Endothelial cell of umbilical vein (primary cell): ENCODE data around the gene NOTCH1. TPM values are rescaled to one million over a fixed set of nuclear protein-coding genes. Genes with fewer than 3 reads are reported as not detected.

Source experiments
- BruUV-seq: library from RNA; stranded (reverse); fragments of 400-500 nt; replicated peaks from 2 replicates; lab custom pipeline; 2021; lab: Mats Ljungman, UMichigan
- CTCF ChIA-PET: fragments of 300-600, 350-600 bp; sonication (Branson Sonifier 250); formaldehyde crosslinking; loops from one replicate; lab custom pipeline; 2021; ENCODE audit warnings: antibody characterized with exemption, inconsistent platforms; lab: Charles Lee
- POLR2A ChIA-PET: fragments of 300-600, 350-600 bp; sonication (Branson Sonifier 250); formaldehyde crosslinking; loops from one replicate; lab custom pipeline; 2021; ENCODE audit warnings: antibody characterized with exemption, inconsistent platforms; lab: Charles Lee
- DNase-seq: peaks from one replicate; pipeline ENCODE4 v3.0.0-alpha.2; 2011; ENCODE audit warnings: low read depth, low spot score
- FAIRE-seq: peaks from 2 replicates; lab custom pipeline; 2011; peaks lifted over from hg19 to GRCh38; lab: Jason Lieb, UNC
- H2AFZ ChIP-seq: 2 replicates; pipeline ENCODE4 v1.6.0; 2012; ENCODE audit warnings: low read depth, low read length, control low read depth, inconsistent platforms
- H3K27ac ChIP-seq: 2 replicates; pipeline ENCODE4 v1.5.1; 2011; ENCODE audit warnings: low read depth, mild to moderate bottlenecking, control low read depth, low read length, moderate library complexity; ENCODE audit not compliant: insufficient read depth
- H3K27me3 ChIP-seq, 2 experiments: 2 replicates each; pipeline versions ENCODE4 v1.6.0 to v1.6.1; 2011; ENCODE audit warnings: low read length in 2 of 2, mixed read lengths in 1 of 2; ENCODE audit not compliant: control insufficient read depth in 2 of 2, insufficient read depth in 2 of 2
- H3K36me3 ChIP-seq, 2 experiments: 2 replicates in 1 of 2; 3 replicates in 1 of 2; pipeline ENCODE4 v1.5.1; 2011; ENCODE audit warnings: low read length in 2 of 2, mild to moderate bottlenecking in 1 of 2, moderate library complexity in 1 of 2; ENCODE audit not compliant: control insufficient read depth in 2 of 2, insufficient read depth in 2 of 2; ENCODE audit errors: extremely low read depth in 1 of 2
- H3K4me1 ChIP-seq: 3 replicates; pipeline ENCODE4 v1.5.1; 2011; ENCODE audit warnings: mild to moderate bottlenecking, low read length; ENCODE audit not compliant: control insufficient read depth, insufficient read depth; ENCODE audit errors: extremely low read depth
- H3K4me2 ChIP-seq: 2 replicates; pipeline ENCODE4 v1.6.1; 2011; ENCODE audit warnings: low read length, control low read depth, mixed read lengths; ENCODE audit not compliant: insufficient read depth
- H3K4me3 ChIP-seq, 3 experiments: fragments of 200-600 bp in 1 of 3; sonication (generic), shearing (Covaris generic) in 1 of 3; replicated peaks in 1 of 3; 2 replicates each; pipeline ENCODE4 v1.5.1; 2011 to 2016; ENCODE audit warnings: control low read depth in 3 of 3, low read length in 3 of 3, mild to moderate bottlenecking in 2 of 3, inconsistent platforms in 1 of 3, low read depth in 1 of 3, moderate library complexity in 1 of 3; ENCODE audit not compliant: insufficient read depth in 1 of 3
- H3K79me2 ChIP-seq: 2 replicates; pipeline ENCODE4 v1.6.0; 2012; ENCODE audit warnings: low read length, inconsistent platforms; ENCODE audit not compliant: control insufficient read depth, insufficient read depth
- H3K9ac ChIP-seq: replicated peaks from 2 replicates; pipeline ENCODE3; 2011; ENCODE audit warnings: low read length, control low read depth; ENCODE audit not compliant: insufficient read depth; ENCODE audit errors: extremely low read depth
- H3K9me1 ChIP-seq: replicated peaks from 3 replicates; pipeline ENCODE4 v1.6.0; 2011; ENCODE audit warnings: mild to moderate bottlenecking, low read length; ENCODE audit not compliant: control insufficient read depth, insufficient read depth; ENCODE audit errors: extremely low read depth
- H3K9me3 ChIP-seq: replicated peaks from 2 replicates; pipeline ENCODE4 v1.5.1; 2012; ENCODE audit warnings: low read length, inconsistent platforms; ENCODE audit not compliant: control insufficient read depth, insufficient read depth
- H4K20me1 ChIP-seq: replicated peaks from 2 replicates; pipeline ENCODE3; 2011; ENCODE audit warnings: mild to moderate bottlenecking, low read length; ENCODE audit not compliant: control insufficient read depth, insufficient read depth; ENCODE audit errors: extremely low read depth
- CTCF ChIP-seq, 2 donors: IDR thresholded peaks; 1 replicate in 1 of 2; 2 replicates in 1 of 2; pipeline ENCODE4 v1.5.1; 2011; ENCODE audit warnings: low read length in 2 of 2, mild to moderate bottlenecking in 2 of 2, moderate library complexity in 2 of 2, control low read depth in 1 of 2, inconsistent platforms in 1 of 2, low read depth in 1 of 2; ENCODE audit not compliant: insufficient read depth in 1 of 2; ENCODE audit errors: extremely low read depth in 1 of 2
- EZH2 ChIP-seq: IDR thresholded peaks from 2 replicates; pipeline ENCODE4 v1.6.1; 2012; ENCODE audit warnings: borderline replicate concordance, low read depth, mild to moderate bottlenecking, moderate library complexity, low read length, inconsistent platforms; ENCODE audit not compliant: severe bottlenecking
- FOS ChIP-seq: IDR thresholded peaks from 2 replicates; pipeline ENCODE4 v1.6.1; 2011; ENCODE audit warnings: mild to moderate bottlenecking, low read length, moderate library complexity, borderline replicate concordance; ENCODE audit not compliant: insufficient read depth
- GATA2 ChIP-seq: IDR thresholded peaks from 2 replicates; pipeline ENCODE4 v1.7.0; 2011; ENCODE audit warnings: low read depth, mild to moderate bottlenecking, moderate library complexity, mixed read lengths, low read length; ENCODE audit not compliant: insufficient read length, insufficient read depth
- JUN ChIP-seq: IDR thresholded peaks from 2 replicates; pipeline ENCODE4 v1.6.1; 2011; ENCODE audit warnings: borderline replicate concordance, low read depth; ENCODE audit not compliant: insufficient read length, insufficient read depth
- MAX ChIP-seq: IDR thresholded peaks from 2 replicates; pipeline ENCODE4 v1.6.1; 2011; ENCODE audit not compliant: insufficient read depth, insufficient read length
- MYC ChIP-seq: IDR thresholded peaks from one replicate; pipeline ENCODE4 v1.6.1; 2011; ENCODE audit warnings: mild to moderate bottlenecking, low read depth, low read length
- POLR2A ChIP-seq: IDR thresholded peaks from 2 replicates; pipeline ENCODE4 v1.6.1; 2012; ENCODE audit warnings: low read depth, mild to moderate bottlenecking, control low read depth, low read length
- POLR2AphosphoS5 ChIP-seq: IDR thresholded peaks from 2 replicates; pipeline ENCODE4 v1.6.1; 2012; ENCODE audit warnings: low read depth, mild to moderate bottlenecking, control low read depth, low read length, moderate library complexity; ENCODE audit not compliant: insufficient read depth
- dilution Hi-C: fragments of 300-500 bp; cut with MboI; formaldehyde crosslinking; loops from one replicate; pipeline ENCODE4 v1.15.0; 2019; ENCODE audit warnings: low sequenced_read_pairs; ENCODE audit not compliant: extremely low pct_ligation_motif_present
- intact Hi-C: fragments of 100-400 bp; cut with micrococcal nuclease; formaldehyde crosslinking; loops from one replicate; pipeline ENCODE4 v1.10.0; 2022
- polyA plus RNA-seq, 4 experiments: library from polyadenylated mRNA; depleted of rRNA in 3 of 4; stranded (reverse) in 3 of 4; unstranded in 1 of 4; fragments of >200 nt; gene quantifications; 2 replicates each; pipeline versions ENCODE4 v1.2.1 to v1.2.3, GENCODE V29; 2011 to 2012; ENCODE audit warnings: missing spikeins in 1 of 4
- total RNA-seq: library from RNA; stranded (reverse); gene quantifications from 2 replicates; pipeline ENCODE4 v1.2.3, GENCODE V29; 2021

NOTCH1 gene
- total and polyA plus RNA-seq, 2 donors (not counting 3 experiments of a cell fraction or from before 2014, with no cell fraction given) = 31.7 to 153 TPM

DNA sequence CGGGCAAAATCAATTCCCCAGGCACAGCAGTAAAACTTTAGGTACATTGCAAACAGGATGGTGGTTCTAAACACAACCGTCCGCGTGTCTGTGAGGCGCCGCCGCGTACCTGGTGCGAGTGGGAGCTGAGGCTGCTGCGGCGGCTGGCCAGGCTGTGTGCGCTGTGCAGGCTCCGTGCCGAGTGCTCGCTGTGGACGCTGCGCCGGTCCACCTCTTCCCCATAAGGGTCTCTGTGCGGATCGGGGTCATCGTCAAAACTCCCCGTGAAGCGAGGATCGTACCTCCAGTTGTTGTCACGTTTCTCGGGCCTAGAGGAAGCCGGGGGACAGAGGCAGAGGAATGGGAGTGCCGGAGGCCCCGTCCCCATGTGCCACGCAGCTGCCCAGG is 79.7 kb downstream of the NOTCH1 start:
- H3K9ac ChIP-seq = no peak overlapping the region
- POLR2A ChIA-PET = no interaction called here
- H3K4me3 ChIP-seq = no peak overlapping the region
- CTCF ChIA-PET = no interaction called here
- no peaks in the 10 kb centered on the region for H3K9me3 ChIP-seq
- no peaks in the 10 kb centered on the region for H3K4me1 ChIP-seq
- DNase-seq (no peak), FAIRE-seq (no peak)
- H3K27ac ChIP-seq = no peak overlapping the region
- no peaks in the 10 kb centered on the region for H3K9me1 ChIP-seq
- H4K20me1 ChIP-seq = no peaks in the 10 kb centered on the region
- BruUV-seq = no TSS peak
- H2AFZ ChIP-seq = no peak overlapping the region
- peaks cover 35 to 74% of the 10 kb centered on the region in 2 experiments for H3K36me3 ChIP-seq
- H3K4me2 ChIP-seq = no peak overlapping the region
- intact Hi-C loops (no loop called here), dilution Hi-C loops (no loop called here)
- TF ChIP-seq MYC = no peak
- no peak for TF ChIP-seq CTCF (IDR thresholded peaks at IDR 0.05; ENCODE audit: extremely low read depth in 1 of 2, insufficient read depth in 1 of 2, low read depth in 1 of 2, low read length in 2 of 2)
- no peak for TF ChIP-seq POLR2AphosphoS5
- TF ChIP-seq FOS = no peak
- TF ChIP-seq GATA2 = no peak
- TF ChIP-seq JUN = no peak
- TF ChIP-seq POLR2A = no peak
- no peak for TF ChIP-seq EZH2
- no peak for TF ChIP-seq MAX
- H3K79me2 ChIP-seq = peaks cover 21% of the 10 kb centered on the region
- no peaks in the 10 kb centered on the region for H3K27me3 ChIP-seq
